ENCODE data around the gene COQ10A.
A peak's percentile ranks its signal among the peaks of the same experiment; 100 is the strongest.

The COQ10A gene

DNA sequence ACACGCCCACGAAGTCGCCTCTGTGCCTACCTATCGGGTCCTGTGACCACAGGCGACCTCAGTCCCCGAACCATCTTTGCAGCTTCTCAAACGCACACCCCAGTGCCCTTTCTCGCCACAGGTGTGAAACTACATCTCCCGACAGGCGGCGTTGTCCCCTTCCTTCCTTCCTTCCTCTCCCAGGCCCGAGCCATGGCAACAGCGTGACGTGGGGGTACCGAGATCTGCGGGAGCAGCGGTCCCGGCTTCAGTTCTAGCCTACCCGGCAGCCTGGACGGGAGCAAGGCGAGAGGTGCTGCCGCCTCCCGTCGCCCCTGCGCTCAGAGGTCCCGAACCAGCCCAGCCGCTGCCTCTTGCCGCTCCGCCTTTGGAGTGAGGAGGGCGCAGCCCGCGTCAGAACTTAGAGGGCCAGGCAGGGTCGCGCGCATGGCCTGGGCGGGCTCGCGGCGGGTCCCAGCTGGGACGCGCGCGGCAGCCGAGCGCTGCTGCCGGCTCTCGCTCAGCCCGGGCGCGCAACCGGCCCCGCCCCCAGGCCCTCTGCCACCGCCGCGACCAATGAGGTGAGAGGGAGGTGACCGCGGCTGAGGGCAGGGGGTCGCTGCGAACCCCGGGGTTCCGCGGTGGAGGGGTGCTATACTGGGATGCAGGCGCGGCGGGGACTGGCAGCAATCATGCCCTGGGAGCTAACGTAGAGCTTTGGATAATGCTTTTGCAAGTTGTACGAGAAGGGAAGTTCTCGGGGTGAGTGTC, at the start of gene COQ10A:
TSS of gene COQ10A (plus strand) at position 250 of the 750 bp plus-strand sequence. CDS start at position 427, 177 bp downstream.
- peak; percentile 83 for DNase-seq

- no peak for DNase-seq
Observed at GRCh38 chr12:56219840-56220239, 46.9 kb upstream of the COQ10A start.

GRCh38 chr12:56220611-56221231, 46.0 kb upstream of the COQ10A start:
- no peak for DNase-seq

- DNase-seq: peak; percentile 38
Observed at GRCh38 chr12:56221232-56221756, 45.4 kb upstream of the COQ10A start.

DNA sequence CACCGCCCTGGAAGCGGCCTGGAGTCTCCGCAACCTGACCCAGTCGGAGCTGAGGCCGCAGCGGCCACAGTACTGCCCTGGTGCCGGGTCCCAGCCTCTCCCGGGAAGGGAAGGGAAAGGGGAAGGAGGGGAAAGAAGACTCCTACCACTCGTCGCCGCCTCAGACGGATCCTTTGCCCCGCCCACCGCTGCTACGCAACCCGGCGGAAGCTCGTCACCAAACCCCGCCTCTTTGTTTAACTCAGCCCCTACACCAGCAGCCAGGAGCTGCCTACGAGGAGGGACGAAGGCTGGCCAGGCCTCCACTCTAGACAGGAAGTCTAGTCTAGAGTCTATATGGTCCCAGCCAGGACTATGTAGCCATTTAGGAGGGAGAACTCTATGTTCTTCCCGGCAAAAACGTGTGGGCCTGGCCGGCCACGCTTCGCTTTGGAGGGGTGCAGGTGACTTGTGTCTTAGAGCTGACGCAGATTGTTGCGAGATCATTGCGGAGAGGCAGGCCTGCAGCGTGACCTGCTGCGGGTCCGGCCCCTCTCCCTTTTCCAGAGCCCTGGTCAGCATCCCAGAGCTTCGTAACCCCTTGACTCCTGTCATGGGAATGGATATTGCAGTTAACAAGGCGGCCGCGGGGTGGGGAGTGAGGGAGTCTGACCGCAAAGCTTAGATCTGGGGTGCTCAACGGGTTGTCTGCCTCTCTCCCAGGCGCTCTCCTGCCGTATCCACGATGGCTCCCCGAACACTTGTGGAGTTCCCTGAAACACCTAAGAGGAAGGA, 44.8 kb upstream of the COQ10A start, which contains the start of gene RNF41:
TSS of gene RNF41 (minus strand) at position 166 of the 774 bp plus-strand sequence. CDS start 7,875 bp downstream, outside the sequence.
- peak; percentile 96 for DNase-seq

DNA sequence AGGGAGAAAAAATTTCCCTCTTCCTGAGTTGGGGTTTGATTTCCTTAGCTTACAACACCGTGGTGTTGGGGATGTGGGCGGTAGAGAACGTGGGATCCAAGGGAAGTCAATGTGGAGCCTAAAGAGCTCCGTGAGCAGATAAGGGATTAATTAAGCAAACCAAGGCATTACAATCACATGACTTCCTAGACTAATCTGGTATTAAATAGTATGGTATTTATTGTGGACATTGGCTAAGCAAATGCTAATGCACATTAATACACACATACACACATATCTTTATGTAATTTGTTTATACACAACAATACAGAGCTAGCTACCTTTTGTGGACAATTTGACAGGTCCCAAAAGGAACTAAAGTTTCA, 44.2 kb upstream of the COQ10A start:
- no peak for DNase-seq

- peak; percentile 2 for DNase-seq
Observed at GRCh38 chr12:56223571-56224101, 43.1 kb upstream of the COQ10A start.

- DNase-seq: peak; percentile 92
Observed at GRCh38 chr12:56224102-56224701, 42.5 kb upstream of the COQ10A start, which contains the start of gene NABP2. Gene NABP2 (plus strand): TSS chr12:56224342. CDS start chr12:56224857, 515 bp downstream.

- no peak for DNase-seq
Observed at GRCh38 chr12:56224954-56225353, 41.8 kb upstream of the COQ10A start.

- no peak for DNase-seq
Observed at GRCh38 chr12:56229082-56229481, 37.7 kb upstream of the COQ10A start.

DNA sequence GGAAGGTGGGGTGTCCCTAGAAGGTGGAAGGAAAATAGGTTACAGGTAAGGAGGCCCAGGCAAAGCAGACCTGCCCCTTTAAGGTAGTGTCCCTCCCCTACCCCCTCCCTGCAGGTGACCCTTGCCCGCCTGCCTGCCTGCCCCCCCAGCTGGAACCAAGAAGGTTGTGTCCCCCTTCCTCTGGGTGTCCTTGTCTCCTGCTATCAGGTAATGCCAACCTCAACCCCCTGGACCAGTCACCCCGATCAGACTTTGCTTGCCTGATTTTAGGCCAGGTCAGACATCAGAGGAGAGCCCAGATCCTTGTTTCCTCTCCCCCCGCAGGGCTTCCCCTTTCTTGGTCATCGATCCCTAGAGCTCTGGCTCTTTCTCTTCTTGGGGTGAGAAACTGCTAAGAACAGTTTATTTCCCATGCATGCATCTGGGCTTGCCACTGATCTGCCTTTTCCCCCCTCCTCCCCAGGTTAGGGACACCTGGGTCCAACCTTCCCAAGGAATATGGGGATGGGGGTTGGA, 36.8 kb upstream of the COQ10A start, which contains the start of gene SLC39A5:
TSS of gene SLC39A5 (plus strand) at position 136 of the 516 bp plus-strand sequence. CDS start 1,224 bp downstream, outside the sequence.
- no peak for DNase-seq

DNA sequence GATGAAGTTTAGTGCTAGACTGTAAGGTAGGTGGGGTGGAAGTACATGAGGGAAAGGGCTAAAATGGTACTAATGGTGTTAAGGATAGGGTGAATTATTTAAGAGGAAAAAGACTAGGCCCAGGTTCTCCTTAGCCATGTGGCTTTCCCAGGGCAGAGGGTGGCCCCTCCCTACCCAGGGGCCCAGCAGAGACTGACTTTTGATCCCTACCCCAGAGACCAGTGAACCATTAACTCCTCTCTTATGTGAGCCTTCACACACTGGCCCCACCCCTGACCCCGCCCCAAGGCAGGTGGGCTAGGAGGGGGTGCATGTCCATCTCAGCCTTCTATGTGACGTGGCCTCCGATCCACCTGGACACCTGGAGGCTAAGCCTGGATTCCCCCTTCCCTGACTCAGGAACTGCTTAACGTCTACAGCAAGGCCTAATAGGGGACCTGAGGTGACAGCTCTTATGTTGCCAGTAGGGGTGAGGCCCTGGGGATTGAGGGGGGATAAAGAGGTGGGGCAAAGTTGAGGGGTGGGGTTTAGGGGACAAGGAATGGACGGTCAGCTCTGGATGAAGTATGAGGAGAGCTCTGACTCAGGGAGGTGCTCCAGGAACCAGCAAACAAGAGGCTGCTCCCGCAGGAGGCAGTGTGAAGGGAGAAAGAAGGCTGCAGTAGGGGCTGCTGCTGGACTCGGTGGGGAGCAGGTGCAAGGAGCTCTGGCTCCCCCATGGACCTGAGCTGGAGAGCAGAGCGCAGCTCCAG, 36.1 kb upstream of the COQ10A start:
- no peak for DNase-seq

DNA sequence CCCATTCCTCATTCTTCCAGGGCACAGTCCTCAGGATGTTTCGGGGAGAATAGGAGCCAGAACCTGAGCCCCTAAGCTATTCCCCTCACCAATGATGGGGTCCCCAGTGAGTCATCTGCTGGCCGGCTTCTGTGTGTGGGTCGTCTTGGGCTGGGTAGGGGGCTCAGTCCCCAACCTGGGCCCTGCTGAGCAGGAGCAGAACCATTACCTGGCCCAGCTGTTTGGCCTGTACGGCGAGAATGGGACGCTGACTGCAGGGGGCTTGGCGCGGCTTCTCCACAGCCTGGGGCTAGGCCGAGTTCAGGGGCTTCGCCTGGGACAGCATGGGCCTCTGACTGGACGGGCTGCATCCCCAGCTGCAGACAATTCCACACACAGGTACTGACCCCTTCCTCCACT, 35.6 kb upstream of the COQ10A start:
- DNase-seq: no peak

DNA sequence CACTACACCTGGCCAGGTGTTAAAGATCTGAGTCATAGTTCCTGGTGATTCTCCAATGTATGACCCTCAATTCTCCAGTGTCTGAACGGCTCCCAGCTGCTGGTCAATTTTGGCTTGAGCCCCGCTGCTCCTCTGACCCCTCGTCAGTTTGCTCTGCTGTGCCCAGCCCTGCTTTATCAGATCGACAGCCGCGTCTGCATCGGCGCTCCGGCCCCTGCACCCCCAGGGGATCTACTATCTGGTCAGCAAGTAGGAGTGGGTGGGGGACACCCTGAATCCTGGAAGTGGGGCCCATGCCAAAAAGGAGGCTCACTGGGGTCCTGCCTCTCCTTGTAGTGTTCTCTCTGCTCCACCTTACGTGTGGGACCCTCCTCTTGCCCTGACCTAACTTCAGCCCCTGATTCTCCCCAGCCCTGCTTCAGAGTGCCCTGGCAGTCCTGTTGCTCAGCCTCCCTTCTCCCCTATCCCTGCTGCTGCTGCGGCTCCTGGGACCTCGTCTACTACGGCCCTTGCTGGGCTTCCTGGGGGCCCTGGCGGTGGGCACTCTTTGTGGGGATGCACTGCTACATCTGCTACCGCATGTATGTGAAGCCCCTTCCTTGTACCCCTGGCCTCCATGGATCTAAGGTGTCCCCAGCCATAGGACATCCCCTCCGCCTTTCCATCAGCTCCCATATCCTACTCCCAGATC, 31.9 kb upstream of the COQ10A start:
- DNase-seq: no peak

GRCh38 chr12:56236091-56236490, 30.7 kb upstream of the COQ10A start:
- no peak for DNase-seq

DNA sequence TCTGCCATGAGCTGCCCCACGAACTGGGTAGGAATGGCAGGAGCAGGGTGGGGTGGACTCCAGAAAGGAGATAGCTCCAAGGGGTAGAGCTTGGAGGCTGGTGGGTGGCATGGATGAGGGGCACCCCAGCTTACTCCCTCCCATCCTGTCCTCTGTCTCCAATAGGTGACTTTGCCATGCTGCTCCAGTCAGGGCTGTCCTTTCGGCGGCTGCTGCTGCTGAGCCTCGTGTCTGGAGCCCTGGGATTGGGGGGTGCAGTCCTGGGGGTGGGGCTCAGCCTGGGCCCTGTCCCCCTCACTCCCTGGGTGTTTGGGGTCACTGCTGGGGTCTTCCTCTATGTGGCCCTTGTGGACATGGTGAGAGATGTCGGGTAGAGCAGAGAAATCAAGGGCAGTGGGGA, 29.8 kb upstream of the COQ10A start:
- no peak for DNase-seq

GRCh38 chr12:56237552-56237951, 29.2 kb upstream of the COQ10A start:
- no peak for DNase-seq

DNA sequence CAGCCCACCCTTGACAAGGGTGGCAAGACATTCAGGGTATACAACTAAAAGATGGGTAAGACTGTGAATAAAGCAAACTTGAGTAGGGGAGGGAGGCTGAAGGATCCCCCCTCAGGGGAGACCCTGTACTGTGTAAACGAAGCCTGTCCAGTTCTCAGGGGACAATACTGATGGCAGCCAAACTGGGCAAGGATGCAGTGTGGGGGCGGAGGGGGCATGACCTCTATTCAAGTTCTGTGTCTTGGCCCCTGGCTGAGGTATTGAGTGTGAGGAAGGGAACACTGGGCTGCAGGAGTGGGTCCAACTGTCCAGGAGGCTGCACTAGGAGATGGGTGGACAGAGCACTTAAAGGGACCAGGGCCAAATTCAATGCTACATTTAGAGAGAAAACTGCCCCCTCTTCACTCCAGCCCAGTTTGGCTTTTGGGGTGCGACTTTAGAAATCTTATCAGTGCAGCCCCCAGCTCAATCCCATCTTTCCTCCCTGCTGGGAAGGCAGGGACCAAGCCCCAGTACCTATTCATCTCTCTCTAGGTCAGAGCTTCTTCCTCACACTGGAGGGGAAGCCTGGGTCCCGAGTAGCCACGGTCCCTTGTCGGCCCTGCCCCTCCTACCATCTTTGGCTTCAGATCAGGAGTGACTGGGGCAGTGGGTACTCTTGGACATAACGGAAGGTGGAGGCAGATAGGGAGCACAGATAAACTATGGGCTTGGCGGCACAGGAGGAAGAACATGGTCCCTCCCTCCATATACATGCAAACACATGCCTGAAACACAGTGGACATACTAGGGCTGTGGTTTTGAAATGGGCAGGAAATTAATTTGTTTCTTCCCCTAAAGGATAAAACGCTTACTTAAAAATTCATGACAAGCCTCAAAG, 25.1 kb upstream of the COQ10A start:
- no peak for DNase-seq

DNA sequence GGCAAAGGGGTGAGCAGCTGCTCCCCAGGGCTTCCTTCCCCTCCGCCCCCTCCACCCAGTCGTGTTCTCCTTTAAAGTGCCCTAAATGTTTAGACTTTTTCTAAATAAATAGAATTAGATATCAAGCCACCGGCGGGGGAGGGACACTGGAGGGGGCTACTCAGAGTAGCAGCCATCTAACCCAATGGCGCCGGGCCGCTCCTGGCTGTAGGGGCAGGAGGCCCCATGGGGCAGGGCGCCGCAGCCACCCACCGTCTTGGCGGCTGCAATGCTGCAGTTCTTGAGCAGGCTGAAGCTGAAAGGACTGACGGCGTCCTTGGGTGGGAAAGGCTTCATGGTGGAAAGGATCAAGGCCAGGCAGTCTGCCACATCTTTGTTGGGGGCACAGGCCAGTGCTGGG, 23.8 kb upstream of the COQ10A start:
- no peak for DNase-seq

DNA sequence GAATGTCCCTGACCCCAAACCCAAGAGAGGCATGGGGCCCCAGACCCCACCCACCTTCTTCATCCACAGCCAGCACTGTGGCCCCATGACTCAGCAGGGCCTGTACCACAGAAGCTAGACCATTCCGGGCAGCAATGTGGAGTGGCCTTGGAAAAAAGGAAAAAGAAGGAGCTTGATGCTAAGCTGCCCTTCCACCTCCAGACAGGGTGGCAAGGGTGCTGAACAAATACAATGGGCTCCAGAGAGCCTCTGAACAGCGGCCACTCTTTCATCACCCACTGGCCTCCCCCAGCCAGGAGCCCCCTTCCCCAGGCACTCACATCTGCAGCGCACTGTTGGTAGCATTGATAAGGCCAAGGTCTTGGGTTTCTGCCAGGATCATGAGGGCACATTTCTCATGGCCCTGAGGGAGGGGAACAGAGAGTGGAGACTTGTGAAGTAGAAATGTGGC, 23.0 kb upstream of the COQ10A start:
- no peak for DNase-seq
